Esophagus (tissue), 2 donors: ENCODE measurements around the gene TMED5. TPM values are rescaled to one million over a fixed set of nuclear protein-coding genes. Genes with fewer than 3 reads are reported as not detected.
"Not testable (repeated sequence)": the region's sequence is repeated elsewhere in the genome, so short reads cannot be mapped to it uniquely, and the experiment has no call there.

Experiments
- H3K27ac ChIP-seq, 2 donors: one replicate each; pipeline ENCODE4 v1.5.1; 2013; ENCODE audit warnings: low read depth in 2 of 2, mild to moderate bottlenecking in 2 of 2, inconsistent platforms in 1 of 2, low read length in 1 of 2, moderate library complexity in 1 of 2
- H3K27me3 ChIP-seq, 2 donors: one replicate each; pipeline ENCODE4 v1.6.1; 2013; ENCODE audit warnings: low read length in 2 of 2, control low read depth in 1 of 2, mild to moderate bottlenecking in 1 of 2; ENCODE audit not compliant: insufficient read depth in 2 of 2, control insufficient read depth in 1 of 2
- H3K36me3 ChIP-seq, 2 donors: one replicate each; pipeline ENCODE4 v1.6.1; 2013; ENCODE audit warnings: low read length in 1 of 2; ENCODE audit not compliant: control insufficient read depth in 2 of 2, insufficient read depth in 2 of 2
- H3K4me1 ChIP-seq, 2 donors: one replicate each; pipeline ENCODE4 v1.6.1; 2013; ENCODE audit warnings: low read length in 1 of 2; ENCODE audit not compliant: control insufficient read depth in 2 of 2, insufficient read depth in 2 of 2
- H3K4me3 ChIP-seq, 2 donors: one replicate each; pipeline ENCODE4 v1.5.1; 2013; ENCODE audit warnings: low read length in 2 of 2, mild to moderate bottlenecking in 2 of 2, low read depth in 1 of 2, moderate library complexity in 1 of 2
- H3K9me3 ChIP-seq, 2 donors: one replicate each; pipeline ENCODE4 v1.6.1; 2013; ENCODE audit warnings: mild to moderate bottlenecking in 2 of 2, low read depth in 1 of 2, low read length in 1 of 2, moderate library complexity in 1 of 2; ENCODE audit not compliant: control insufficient read depth in 2 of 2, insufficient read depth in 1 of 2
- WGBS, 2 donors: extraction: QIAGEN DNeasy Blood & Tissue Kit; methylation state at CpG; one replicate each; pipeline ENCODE4 v1.1.7; 2013; 5-methylcytosine and 5-hydroxymethylcytosine counted together
- polyA plus RNA-seq, 2 donors: library from polyadenylated mRNA; stranded (reverse); fragments of 200-250 nt; gene quantifications; one replicate each; pipeline ENCODE4 v1.2.3, GENCODE V29; 2013
- donor health status: healthy with polysubstance abuse.
- donor health status: Bipolar disorder and iron deficiency.

Gene TMED5
- polyA plus RNA-seq, 2 donors, result 5.6 to 11.2 TPM

DNA sequence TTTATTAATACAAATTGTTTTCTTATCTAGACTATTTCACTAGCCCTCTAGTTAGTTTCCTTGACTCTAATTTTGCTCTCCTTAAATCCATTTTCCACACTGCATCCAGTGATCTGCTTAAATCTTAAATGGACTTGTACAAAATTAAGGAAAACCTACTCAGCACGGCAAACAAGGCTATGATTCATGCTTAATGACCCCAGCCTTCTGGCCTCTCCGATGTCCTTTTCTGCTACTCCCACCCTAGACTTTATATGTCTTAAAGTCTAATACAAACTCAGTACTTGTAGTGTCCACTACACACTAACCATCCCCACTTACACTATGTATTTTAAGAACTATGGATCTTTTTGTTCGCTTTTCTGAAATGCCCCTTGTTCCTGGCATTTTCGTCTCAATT, 2.2 kb downstream of the TMED5 start:
- Histone ChIP-seq H3K4me1 (peaks cover 2 to 3% of the 10 kb centered on the region in 2 donors), H3K36me3 (no peaks in the 10 kb centered on the region), H3K4me3 (peak overlapping the region in 1 of 2 donors; percentile 91), H3K9me3 (no peaks in the 10 kb centered on the region), H3K27me3 (no peaks in the 10 kb centered on the region), H3K27ac (no peak overlapping the region)
- WGBS, 2 donors, result 36 to 38% methylated on average over 4 of the region's 4 CpGs

DNA sequence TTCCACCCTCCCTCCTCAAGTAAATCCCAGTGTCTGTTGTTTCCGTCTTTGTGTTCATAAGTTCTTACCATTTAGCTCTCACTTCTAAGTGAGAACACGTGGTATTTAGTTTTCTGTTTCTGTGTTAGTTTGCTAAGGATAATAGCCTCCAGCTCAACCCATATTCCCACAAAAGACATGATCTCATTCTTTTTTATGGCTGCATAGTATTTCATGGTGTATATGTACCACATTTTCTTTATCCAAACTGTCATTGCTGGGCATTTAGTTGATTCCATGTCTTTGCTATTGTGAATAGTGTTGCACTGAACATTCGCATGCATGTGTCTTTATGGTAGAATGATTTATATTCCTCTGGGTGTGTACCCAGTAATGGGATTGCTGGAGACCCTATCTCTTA, 5.6 kb downstream of the TMED5 start:
- H3K4me3 ChIP-seq, H3K27me3 ChIP-seq, H3K9me3 ChIP-seq, H3K27ac ChIP-seq, H3K36me3 ChIP-seq, H3K4me1 ChIP-seq: not testable (repeated sequence)
- 96 to 97% methylated on average over 3 of the region's 3 CpGs for WGBS, 2 donors

DNA sequence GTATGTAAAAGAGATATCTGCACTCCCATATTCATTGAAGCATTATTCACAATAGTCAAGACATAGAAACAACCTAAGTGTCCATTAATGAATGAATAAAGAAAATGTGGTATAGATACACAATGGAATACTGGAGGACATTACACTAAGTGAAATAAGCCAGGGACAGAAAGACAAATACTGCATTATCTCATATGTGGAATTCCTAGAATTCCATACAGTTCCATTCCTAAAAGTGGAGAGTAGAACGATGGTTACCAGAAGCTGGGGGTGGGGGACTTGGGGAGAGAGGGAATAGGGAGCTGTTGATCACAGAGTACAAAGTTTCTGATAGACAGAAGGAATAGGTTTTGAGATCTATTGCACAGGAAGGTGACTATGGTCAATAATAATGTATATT, 7.4 kb downstream of the TMED5 start:
- no peaks in the 10 kb centered on the region for H3K9me3 ChIP-seq
- H3K4me3 ChIP-seq, result no peak overlapping the region
- no peak overlapping the region for H3K27ac ChIP-seq
- peaks cover 0 to 3% of the 10 kb centered on the region in 2 donors for H3K4me1 ChIP-seq
- WGBS, 2 donors, result 24 to 47% methylated on average over 1 of the region's 1 CpG
- H3K36me3 ChIP-seq, result no peaks in the 10 kb centered on the region
- no peaks in the 10 kb centered on the region for H3K27me3 ChIP-seq

DNA sequence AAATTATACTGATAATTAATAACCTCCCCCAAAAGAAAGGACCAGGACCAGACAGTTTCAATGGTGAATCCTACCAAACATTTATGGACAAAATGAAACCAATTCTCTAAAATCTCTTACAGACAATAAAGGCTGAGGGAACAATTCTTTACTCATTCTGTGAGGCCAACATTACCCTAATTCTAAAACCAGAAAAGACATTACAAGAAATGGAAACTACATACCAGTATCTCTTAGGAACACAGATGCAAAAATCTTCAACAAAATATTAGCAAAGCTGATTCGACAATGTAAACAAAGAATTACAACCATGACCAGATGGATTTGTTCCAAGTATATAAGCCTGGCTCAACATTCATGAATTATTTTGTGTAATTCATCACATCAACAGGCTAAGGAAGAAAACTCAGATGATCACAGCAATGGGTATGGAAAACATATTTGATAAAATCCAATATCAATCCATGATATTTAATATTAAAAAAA, 8.6 kb downstream of the TMED5 start:
- peaks cover 0 to 2% of the 10 kb centered on the region in 2 donors for H3K4me1 ChIP-seq
- no peak overlapping the region for H3K27ac ChIP-seq
- WGBS, 2 donors, result 18 to 25% methylated on average over 1 of the region's 1 CpG
- no peak overlapping the region for H3K4me3 ChIP-seq
- H3K27me3 ChIP-seq, result no peaks in the 10 kb centered on the region
- H3K9me3 ChIP-seq, result no peaks in the 10 kb centered on the region
- no peaks in the 10 kb centered on the region for H3K36me3 ChIP-seq

- not testable (repeated sequence) for H3K27ac ChIP-seq, H3K4me3 ChIP-seq, H3K9me3 ChIP-seq, H3K4me1 ChIP-seq, H3K27me3 ChIP-seq, H3K36me3 ChIP-seq
- 95 to 97% methylated on average over 36 of the region's 36 CpGs for WGBS, 2 donors
Observed at GRCh38 chr1:93170141-93170678, 10.0 kb downstream of the TMED5 start.

DNA sequence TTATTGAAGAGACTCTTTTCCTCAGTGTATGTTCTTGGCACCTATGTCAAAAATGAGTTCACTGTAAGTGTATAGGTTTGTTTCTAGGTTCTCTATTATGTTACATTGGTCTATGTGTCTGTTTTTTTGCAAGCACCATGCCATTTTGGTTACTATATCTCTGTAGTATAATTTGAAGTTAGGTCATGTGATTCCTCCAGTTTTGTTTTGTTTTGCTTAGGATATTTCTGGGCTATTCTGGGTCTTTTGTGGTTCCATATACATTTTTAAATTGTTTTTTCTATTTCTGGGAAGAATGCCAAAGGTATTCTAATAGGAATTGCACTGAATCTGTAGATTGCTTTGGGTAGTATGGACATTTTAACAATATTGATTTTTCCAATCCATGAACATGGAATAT, 13.2 kb downstream of the TMED5 start:
- H3K4me1 ChIP-seq, result no peaks in the 10 kb centered on the region
- no peaks in the 10 kb centered on the region for H3K27me3 ChIP-seq
- no peak overlapping the region for H3K27ac ChIP-seq
- no peaks in the 10 kb centered on the region for H3K9me3 ChIP-seq
- no peaks in the 10 kb centered on the region for H3K36me3 ChIP-seq
- no peak overlapping the region for H3K4me3 ChIP-seq

DNA sequence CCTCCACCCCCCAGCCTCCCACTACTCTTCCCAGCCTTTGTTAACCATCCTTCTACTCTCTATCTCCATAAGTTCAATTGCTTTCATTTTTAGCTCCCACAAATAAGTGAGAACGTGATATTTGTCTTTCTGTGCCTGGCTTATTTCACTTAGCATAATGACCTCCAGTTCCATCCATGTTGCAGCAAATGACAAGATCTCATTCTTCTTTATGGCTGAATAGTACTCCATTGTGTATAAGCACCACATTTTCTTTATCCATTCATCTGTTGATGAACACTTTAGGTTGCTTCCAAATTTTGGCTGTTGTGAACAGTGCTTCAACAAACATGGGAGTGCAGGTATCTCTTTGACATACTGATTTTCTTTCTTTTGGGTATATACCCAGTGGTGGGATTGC, 14.3 kb downstream of the TMED5 start:
- not testable (repeated sequence) for H3K4me3 ChIP-seq, H3K4me1 ChIP-seq, H3K27ac ChIP-seq, H3K36me3 ChIP-seq, H3K27me3 ChIP-seq, H3K9me3 ChIP-seq
- 94 to 97% methylated on average over 1 of the region's 1 CpG for WGBS, 2 donors

- Histone ChIP-seq H3K27ac (no peak overlapping the region), H3K4me1 (no peaks in the 10 kb centered on the region), H3K4me3 (no peak overlapping the region), H3K9me3 (no peaks in the 10 kb centered on the region), H3K27me3 (no peaks in the 10 kb centered on the region), H3K36me3 (no peaks in the 10 kb centered on the region)
- 90 to 91% methylated on average over 2 of the region's 2 CpGs for WGBS, 2 donors
Observed at GRCh38 chr1:93164816-93165215, 15.4 kb downstream of the TMED5 start.

- not testable (repeated sequence) for H3K4me1 ChIP-seq, H3K27ac ChIP-seq, H3K36me3 ChIP-seq, H3K9me3 ChIP-seq, H3K4me3 ChIP-seq, H3K27me3 ChIP-seq
- whole genome bisulfite sequencing, 2 donors, result 94 to 97% methylated on average over 8 of the region's 8 CpGs
Observed at GRCh38 chr1:93163314-93163713, 16.9 kb downstream of the TMED5 start.

GRCh38 chr1:93159337-93159736, 20.9 kb downstream of the TMED5 start:
- Histone ChIP-seq H3K9me3 (no peaks in the 10 kb centered on the region), H3K4me3 (no peak overlapping the region), H3K27me3 (no peaks in the 10 kb centered on the region), H3K36me3 (peaks cover 0 to 3% of the 10 kb centered on the region in 2 donors), H3K4me1 (no peaks in the 10 kb centered on the region), H3K27ac (no peak overlapping the region)
- WGBS, 2 donors, result 84 to 91% methylated on average over 2 of the region's 2 CpGs
